Stimulated activated CD8-positive, alpha-beta memory T cell treated with anti-CD3 and anti-CD28 coated beads, Interleukin-4, amount 100 ng/mL, for 24 hours (primary cell): Measurements from ENCODE around the gene BAZ1B.
"Not testable (repeated sequence)": the region's sequence is repeated elsewhere in the genome, so short reads cannot be mapped to it uniquely, and the experiment has no call there.

Source experiments
- DNase-seq: peaks from one replicate; pipeline ENCODE4 v3.0.0-alpha.2; 2020; ENCODE audit warnings: low read depth

BAZ1B gene

DNA sequence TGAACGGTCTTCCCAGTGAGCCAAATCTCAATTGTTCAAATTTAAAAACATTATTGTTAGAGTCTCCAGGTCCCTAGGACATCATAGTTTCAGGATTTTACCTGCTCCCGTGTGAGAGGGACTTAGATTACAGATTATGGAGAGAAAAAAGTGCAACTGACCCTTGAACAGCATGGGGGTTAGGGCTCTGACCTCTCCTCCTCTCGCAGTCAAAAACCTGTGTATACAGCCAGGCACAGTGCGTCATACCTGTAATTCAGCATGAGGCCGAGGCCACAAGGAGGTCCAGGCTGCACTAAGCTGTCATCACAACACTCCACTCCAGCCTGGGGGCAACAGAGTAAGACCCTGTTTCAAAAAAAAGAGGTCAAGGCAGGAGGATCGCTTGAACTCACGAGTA is 25.5 kb downstream of the BAZ1B start:
- no peak for DNase-seq

- not testable (repeated sequence) for DNase-seq
These were observed 26.6 kb downstream of the BAZ1B start for GRCh38 chr7:73495507-73495906.

DNA sequence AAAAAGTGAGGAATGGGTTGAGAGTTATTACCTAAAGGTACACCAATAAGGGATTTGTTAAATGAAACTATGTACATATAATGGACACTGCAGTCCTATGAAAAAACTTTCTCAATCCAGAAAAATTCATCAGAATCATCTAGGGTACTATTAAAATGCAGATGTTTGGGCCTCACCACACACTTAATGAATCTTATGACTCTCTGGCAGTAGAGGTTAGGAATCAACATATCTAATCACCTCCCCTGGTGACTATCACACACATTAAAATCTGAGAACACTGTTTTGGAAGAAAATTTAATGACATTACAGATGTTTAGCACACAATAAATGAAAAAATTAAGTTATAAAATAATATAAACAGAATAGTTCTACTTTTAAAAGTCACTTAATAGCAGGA is 32.1 kb downstream of the BAZ1B start:
- no peak for DNase-seq

DNA sequence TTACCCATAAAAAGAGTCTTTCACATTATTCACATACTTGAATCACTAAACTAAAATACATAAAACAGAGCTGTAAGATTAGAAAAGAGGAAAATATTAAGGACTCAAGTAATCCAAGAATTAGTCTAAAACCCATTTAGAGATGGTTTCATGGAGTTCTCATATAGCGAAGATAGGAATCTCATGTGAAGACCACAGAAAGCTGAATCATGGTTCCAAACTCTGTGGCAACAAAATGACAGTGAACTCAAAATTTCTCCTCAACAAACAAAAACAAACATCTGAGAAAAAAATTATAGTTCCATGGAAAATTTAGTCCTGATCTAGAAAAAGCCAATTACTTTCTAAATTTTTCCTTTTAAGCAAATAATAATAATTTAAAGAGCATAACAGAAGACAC is 34.6 kb downstream of the BAZ1B start:
- no peak for DNase-seq

DNA sequence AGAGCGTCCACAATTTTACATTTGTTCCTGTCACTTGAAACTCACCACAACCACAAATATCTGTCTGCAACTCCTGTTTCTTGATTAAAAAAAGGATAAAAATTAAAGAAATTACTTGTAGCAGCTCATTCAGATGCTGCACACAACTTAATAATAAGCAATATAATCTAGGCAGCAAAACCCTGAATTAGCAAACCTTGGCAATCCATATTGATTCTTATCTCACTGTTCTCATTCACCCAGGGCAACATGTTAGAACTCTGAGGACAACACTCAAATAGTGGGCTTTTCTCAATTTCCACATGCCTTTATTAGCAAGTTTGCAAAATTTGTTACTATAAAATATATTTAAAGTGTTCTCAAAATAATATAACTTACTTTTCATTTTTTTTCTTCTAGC is 38.9 kb downstream of the BAZ1B start:
- DNase-seq = no peak

GRCh38 chr7:73482746-73483145 is 39.3 kb downstream of the BAZ1B start:
- no peak for DNase-seq

- not testable (repeated sequence) for DNase-seq
These were observed 40.6 kb downstream of the BAZ1B start for GRCh38 chr7:73481521-73481920.

DNA sequence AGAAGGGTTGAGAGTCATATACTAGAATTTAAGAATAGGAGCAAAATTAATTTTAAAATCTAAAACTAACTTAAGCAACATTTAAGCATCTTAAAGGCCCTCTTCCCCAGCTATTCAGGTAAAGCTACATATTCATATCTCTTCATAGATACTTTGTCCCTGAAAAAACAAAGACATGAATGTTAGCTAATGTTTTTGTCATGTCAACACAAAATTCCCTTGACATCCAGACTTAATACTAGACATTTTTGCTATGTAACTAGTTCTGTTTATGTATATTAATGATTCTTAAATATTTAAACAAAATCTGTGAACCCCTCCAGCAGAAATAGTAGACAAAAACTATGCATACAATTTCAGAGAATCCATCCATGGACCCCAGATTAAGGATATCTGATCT is 43.5 kb downstream of the BAZ1B start:
- DNase-seq = no peak

- no peak for DNase-seq
These were observed 44.7 kb downstream of the BAZ1B start for GRCh38 chr7:73477376-73477775.

DNA sequence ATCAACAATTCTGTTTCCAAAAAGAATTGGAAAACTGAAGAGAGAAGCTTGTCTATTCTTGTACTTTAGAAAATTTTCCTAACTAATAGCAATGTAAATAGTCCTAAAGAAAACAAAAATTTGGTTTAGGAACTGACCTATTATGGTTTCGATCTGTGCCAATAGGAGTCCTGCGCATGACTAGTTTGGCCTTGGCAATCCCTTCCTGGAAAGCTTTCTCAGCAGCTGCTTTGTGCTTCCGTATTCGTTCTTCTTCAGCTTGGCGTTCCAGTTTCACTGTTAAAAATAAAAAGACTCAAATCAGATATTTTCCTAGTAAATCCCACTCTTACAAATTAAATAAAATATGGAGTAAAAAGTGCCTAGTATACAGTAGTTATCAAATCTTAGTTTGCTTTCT is 51.9 kb downstream of the BAZ1B start:
- no peak for DNase-seq

DNA sequence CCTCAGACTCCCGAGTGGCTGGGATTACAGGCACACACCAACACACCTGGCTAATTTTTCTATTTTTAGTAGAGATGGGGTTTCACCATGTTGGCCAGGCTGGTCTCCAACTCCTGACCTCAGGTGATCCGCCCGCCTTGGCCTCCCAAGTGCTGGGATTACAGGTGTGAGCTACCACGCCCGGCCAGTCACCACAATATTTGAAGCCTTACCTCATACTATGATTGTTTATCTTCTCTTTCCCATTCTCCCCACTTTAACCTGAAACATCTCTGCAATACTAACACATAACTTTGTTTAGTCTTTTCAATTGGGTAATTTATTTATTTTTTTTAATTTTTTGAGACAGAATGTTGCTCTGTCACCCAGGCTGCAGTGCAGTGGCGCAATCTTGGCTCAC is 55.0 kb downstream of the BAZ1B start:
- not testable (repeated sequence) for DNase-seq

DNA sequence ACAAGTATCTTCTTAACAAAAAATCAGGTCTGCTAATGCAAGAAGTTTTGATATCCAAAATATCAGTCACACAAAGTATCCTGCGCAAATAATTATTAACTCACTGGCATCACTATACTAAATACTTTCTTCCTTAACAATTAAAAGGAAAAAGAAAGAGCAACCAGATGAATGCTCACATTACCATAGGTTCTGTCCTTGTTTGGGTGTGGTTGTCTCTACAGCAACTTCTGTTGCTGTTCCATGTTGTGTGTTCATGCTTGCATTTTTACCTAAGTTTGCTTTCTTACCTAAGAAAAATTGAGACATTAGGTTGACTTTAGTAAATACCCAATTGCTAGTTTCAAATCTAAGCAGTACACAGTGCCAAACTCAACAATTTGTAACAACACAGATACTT is 56.0 kb downstream of the BAZ1B start:
- no peak for DNase-seq

DNA sequence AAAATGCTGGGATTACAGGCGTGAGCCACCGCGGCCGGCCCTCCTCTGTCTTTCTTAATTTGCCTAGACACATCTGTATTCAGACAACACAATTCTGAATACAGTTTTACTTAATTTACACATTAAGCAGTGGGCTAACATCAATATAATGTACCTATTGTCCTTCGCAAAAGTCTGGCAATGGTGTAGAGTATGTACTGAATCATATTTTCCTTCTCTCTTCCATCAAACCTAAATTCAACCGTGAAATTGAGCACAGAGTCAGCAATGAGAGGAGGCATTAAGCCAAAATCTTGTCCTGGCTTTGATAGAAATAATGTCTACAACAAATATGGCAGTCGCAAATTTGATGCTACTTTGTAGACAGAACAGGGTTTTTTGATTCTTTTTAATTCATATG is 58.1 kb downstream of the BAZ1B start:
- no peak for DNase-seq

DNA sequence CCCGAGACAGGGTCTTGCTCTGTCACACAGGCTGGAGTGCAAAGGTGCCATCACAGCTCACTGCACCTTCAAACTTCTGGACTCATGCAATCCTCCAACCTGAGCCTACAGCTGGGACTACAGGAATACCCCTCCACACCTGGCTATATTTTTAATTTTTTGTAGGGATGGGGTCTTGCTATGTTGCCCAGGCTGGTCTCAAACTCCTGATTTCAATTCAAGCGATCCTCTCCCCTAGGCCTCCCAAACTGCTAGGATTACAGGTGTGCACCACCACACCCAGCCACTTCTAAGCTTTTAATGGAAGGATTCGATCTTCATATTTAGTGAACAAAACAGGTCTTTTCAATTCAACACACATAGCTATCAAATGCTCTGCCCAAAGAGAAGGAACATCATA is 58.8 kb downstream of the BAZ1B start:
- no peak for DNase-seq

DNA sequence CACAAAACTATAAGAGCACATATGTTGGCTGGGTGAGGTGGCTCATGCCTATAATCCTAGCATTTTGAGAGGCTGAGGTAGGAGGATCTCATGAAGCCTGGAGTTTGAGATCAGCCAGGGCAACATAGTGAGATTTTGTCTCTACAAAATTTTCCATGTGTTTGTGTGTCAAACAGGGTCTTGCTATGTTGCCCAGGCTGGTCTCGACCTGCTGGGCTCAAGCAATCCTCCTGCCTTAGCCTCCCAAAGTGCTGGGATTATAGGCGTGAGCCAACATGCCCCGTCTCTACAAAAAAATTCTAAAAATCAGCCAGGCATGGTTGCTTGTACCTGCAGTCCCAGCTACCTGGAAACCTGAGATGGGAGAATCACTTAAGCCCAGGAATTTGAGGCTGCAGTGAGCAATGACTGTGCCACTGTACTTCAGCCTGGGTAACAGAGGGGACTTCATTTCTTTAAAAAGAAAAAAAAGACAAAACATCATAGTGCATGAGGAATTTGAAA is 60.3 kb downstream of the BAZ1B start:
- DNase-seq = no peak

DNA sequence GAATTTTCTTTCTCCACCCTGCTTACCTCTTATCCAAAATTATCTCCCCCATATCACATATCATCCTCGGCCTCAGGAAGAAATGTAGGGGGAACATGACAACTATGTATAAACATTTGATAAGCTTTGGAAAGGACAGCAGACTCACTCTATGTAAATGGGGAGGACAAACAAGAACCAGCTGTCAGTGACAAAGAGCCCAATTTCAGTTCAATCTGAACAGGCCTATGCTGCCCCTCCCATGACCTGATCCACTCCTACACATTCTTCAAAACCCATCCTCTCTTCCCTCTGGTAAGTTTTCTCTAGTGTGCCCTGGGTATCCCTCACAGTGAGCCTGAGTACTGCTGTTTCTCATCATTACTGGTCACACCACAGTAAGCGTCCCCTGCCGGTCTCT is 67.7 kb downstream of the BAZ1B start:
- DNase-seq = no peak

- DNase-seq = no peak
These were observed 69.0 kb downstream of the BAZ1B start for GRCh38 chr7:73452999-73453635.

DNA sequence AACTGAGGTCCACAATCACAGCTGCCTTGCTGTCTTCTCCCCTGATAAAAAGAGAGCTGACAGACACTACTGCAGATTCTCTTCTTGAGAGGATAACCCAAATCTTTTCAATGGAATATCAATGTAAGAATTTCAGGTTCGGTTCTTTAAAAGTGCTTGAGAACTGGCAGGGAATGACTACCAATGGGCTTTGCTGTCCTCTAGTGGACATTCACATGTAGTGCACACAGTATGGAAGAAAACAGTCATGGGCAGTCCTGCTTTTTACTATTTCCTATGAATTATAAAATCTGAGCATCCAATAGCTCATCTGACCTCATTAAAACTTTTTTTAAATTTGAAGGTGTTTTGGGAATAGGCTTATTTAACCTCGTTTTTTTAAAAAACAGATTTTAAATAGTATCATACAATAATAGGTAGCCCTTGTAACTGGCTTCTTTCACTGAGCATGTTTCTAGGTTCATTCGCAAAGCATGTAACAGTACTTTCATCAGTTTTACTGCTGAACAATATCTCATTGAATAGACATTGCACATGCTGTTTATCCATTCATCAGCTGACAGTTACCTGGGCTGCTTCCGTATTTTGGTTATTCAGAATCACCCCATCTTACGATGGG is 70.2 kb downstream of the BAZ1B start:
- no peak for DNase-seq

DNA sequence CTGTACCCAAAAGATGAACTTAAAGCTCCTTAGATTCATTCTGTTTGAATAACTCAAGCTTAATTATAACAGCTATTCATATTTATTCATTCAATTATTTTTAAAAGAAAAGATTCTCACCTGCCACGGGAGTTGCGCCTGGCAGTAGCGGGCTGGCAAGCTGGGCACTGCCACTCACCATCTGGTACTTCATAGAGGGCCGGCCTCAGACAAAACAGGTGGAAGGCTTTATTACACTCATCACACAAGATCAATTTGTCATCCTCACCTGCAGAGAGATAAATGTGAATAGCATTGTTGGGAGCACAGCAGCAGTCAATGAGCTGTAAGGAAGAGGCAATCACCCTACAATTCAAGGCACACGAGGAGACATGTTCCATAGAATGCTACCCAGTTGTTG is 72.7 kb downstream of the BAZ1B start:
- no peak for DNase-seq

DNA sequence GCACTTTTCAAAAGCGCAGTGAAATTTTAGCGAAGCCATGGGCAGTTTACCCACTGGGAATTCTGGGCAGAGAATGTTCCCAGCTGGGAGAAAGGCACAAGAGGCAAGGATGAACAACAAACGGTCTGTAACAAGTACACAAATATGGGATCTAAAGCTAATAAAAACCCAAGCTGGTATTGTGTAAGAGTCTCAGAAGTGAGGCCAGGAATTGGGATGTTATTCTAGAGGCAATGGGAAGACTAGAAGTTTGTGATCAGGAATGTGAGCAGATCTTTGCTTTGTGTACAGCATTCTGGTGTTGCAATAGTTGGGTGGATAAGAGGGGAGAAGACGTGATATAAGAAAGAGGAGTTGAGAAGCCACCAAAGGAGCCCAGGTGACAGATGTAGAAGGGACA is 73.5 kb downstream of the BAZ1B start:
- DNase-seq = no peak

DNA sequence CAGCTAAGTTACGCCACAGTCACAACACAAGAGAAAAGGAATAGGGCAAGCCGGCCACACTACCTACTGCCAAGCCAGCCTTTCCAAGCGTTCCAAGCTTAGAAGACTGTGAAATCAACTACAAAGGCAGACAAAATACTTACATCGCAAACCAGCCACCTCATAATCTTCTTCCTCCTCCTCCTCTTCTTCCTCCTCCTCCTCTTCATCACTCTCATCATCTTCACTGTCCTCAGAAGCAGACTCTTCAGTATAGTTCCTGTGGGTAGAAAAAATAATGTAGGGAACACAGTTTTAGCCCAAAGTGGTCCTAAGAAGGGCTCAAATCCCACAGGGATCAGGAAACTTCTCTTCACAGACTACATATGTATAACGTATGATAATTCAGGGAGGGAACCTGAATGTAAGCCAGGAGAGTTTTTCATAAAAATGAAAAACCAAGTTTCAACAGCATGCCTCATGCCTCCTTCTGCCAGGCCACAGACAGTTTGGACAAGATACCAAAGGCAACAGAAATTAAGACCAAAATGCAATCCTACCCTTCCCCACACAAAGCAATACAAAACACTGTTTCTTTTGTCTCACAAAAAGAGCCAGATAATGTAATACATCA is 74.9 kb downstream of the BAZ1B start:
- DNase-seq = no peak

- DNase-seq = no peak
These were observed 75.4 kb downstream of the BAZ1B start for GRCh38 chr7:73446682-73447081.

GRCh38 chr7:73443548-73444255 is 78.4 kb downstream of the BAZ1B start:
- DNase-seq = no peak
